CD14-positive monocyte (primary cell): ENCODE results near the gene CYB561A3. TPM values are rescaled to one million over a fixed set of nuclear protein-coding genes. Genes with fewer than 3 reads are reported as not detected.

Experiments
- DNase-seq, 3 donors: peaks; one replicate each; pipeline ENCODE4 v3.0.0-alpha.2; 2011 to 2022
- H2AFZ ChIP-seq: 2 replicates; pipeline ENCODE4 v1.6.0; 2012; ENCODE audit warnings: mild to moderate bottlenecking, low read depth, low read length, inconsistent platforms; ENCODE audit not compliant: insufficient read depth, poor library complexity, severe bottlenecking
- H3K27ac ChIP-seq, 2 donors: 1 replicate in 1 of 2; 2 replicates in 1 of 2; pipeline ENCODE4 v1.5.1; 2012 to 2013; ENCODE audit warnings: low read length in 2 of 2, control low read depth in 1 of 2, inconsistent platforms in 1 of 2, low read depth in 1 of 2, mild to moderate bottlenecking in 1 of 2
- H3K27me3 ChIP-seq, 2 donors: one replicate each; pipeline versions ENCODE4 v1.6.0 to v1.6.1; 2011 to 2013; ENCODE audit warnings: low read length in 2 of 2; ENCODE audit not compliant: control insufficient read depth in 2 of 2, insufficient read depth in 2 of 2
- H3K36me3 ChIP-seq, 2 donors: replicated peaks in 1 of 2; 1 replicate in 1 of 2; 2 replicates in 1 of 2; pipeline versions ENCODE4 v1.5.1 to v1.6.1; 2012 to 2013; ENCODE audit warnings: low read length in 2 of 2, control low read depth in 1 of 2, inconsistent platforms in 1 of 2, mild to moderate bottlenecking in 1 of 2; ENCODE audit not compliant: insufficient read depth in 2 of 2, control insufficient read depth in 1 of 2
- H3K4me1 ChIP-seq, 2 donors: 1 replicate in 1 of 2; 2 replicates in 1 of 2; pipeline versions ENCODE4 v1.5.1 to v1.6.1; 2012 to 2013; ENCODE audit warnings: low read length in 2 of 2, control low read depth in 1 of 2, inconsistent platforms in 1 of 2, mild to moderate bottlenecking in 1 of 2, moderate library complexity in 1 of 2; ENCODE audit not compliant: insufficient read depth in 2 of 2, control insufficient read depth in 1 of 2
- H3K4me2 ChIP-seq: replicated peaks from 2 replicates; pipeline ENCODE3; 2012; ENCODE audit warnings: low read length, moderate library complexity, mild to moderate bottlenecking; ENCODE audit not compliant: poor library complexity, severe bottlenecking; ENCODE audit errors: extremely low read depth
- H3K4me3 ChIP-seq, 3 experiments: fragments of 200-600 bp in 1 of 3; sonication (generic) in 1 of 3; replicated peaks in 1 of 3; 1 replicate in 2 of 3; 2 replicates in 1 of 3; pipeline ENCODE4 v1.5.1; 2011 to 2013; ENCODE audit warnings: low read length in 3 of 3, mild to moderate bottlenecking in 3 of 3, control low read depth in 2 of 3, low read depth in 2 of 3, inconsistent platforms in 1 of 3, moderate library complexity in 1 of 3
- H3K79me2 ChIP-seq: 2 replicates; pipeline ENCODE4 v1.6.0; 2012; ENCODE audit warnings: mild to moderate bottlenecking, control low read depth, inconsistent platforms, low read length, moderate library complexity; ENCODE audit not compliant: insufficient read depth
- H3K9ac ChIP-seq: 2 replicates; pipeline ENCODE4 v1.6.0; 2017; ENCODE audit warnings: low read length, mild to moderate bottlenecking; ENCODE audit not compliant: insufficient read depth, poor library complexity, severe bottlenecking
- H3K9me3 ChIP-seq, 2 donors: replicated peaks in 1 of 2; 1 replicate in 1 of 2; 2 replicates in 1 of 2; pipeline versions ENCODE4 v1.5.1 to v1.6.1; 2012 to 2013; ENCODE audit warnings: low read length in 2 of 2, control low read depth in 1 of 2; ENCODE audit not compliant: control insufficient read depth in 1 of 2, insufficient read depth in 1 of 2
- H4K20me1 ChIP-seq: 2 replicates; pipeline ENCODE4 v1.6.0; 2012; ENCODE audit warnings: mild to moderate bottlenecking, low read length, control low read depth, moderate library complexity; ENCODE audit not compliant: insufficient read depth
- H3K27ac Mint-ChIP-seq, 7 donors: one replicate each; pipeline ENCODE4 v1.8.0; 2020; ENCODE audit warnings: mild to moderate bottlenecking in 7 of 7, mixed read lengths in 7 of 7, moderate library complexity in 6 of 7, inconsistent platforms in 2 of 7
- H3K27me3 Mint-ChIP-seq, 3 donors: one replicate each; pipeline ENCODE4 v1.8.0; 2021 to 2022; ENCODE audit warnings: low read depth in 3 of 3, mild to moderate bottlenecking in 3 of 3, mixed read lengths in 3 of 3, moderate library complexity in 3 of 3, inconsistent platforms in 1 of 3
- H3K36me3 Mint-ChIP-seq, 2 donors: one replicate each; pipeline ENCODE4 v1.8.0; 2020; ENCODE audit warnings: mixed read lengths in 2 of 2, inconsistent platforms in 1 of 2, mild to moderate bottlenecking in 1 of 2
- H3K4me1 Mint-ChIP-seq: one replicate; pipeline ENCODE4 v1.8.0; 2020; ENCODE audit warnings: mild to moderate bottlenecking, mixed read lengths
- H3K4me3 Mint-ChIP-seq, 2 donors: one replicate each; pipeline ENCODE4 v1.8.0; 2020; ENCODE audit warnings: mild to moderate bottlenecking in 2 of 2, mixed read lengths in 2 of 2, moderate library complexity in 1 of 2
- H3K9me3 Mint-ChIP-seq, 7 donors: one replicate each; pipeline ENCODE4 v1.8.0; 2020 to 2022; ENCODE audit warnings: mixed read lengths in 7 of 7, mild to moderate bottlenecking in 6 of 7, moderate library complexity in 6 of 7, inconsistent platforms in 2 of 7
- CTCF ChIP-seq: fragments of 200-600 bp; IDR thresholded peaks from one replicate; pipeline ENCODE4 v1.8.0; 2022; ENCODE audit warnings: antibody characterized with exemption, mild to moderate bottlenecking
- WGBS: methylation state at CpG from one replicate; pipeline ENCODE4 v1.1.5; 2013; ENCODE audit warnings: missing lambda C conversion rate; ENCODE audit not compliant: insufficient coverage; 5-methylcytosine and 5-hydroxymethylcytosine counted together
- intact Hi-C, 2 donors: fragments of 100-400 bp; cut with micrococcal nuclease; formaldehyde crosslinking; loops; one replicate each; pipeline versions ENCODE4 v1.15.0 to v1.15.1; 2023
- polyA plus RNA-seq, 3 donors: library from polyadenylated mRNA; depleted of rRNA in 1 of 3; unstranded in 2 of 3; stranded (reverse) in 1 of 3; fragments of 300-500 nt in 2 of 3; fragments of >200 nt in 1 of 3; fragmentation: Illumina TruSeq in 2 of 3; gene quantifications; 1 replicate in 2 of 3; 2 replicates in 1 of 3; pipeline ENCODE4 v1.2.3, GENCODE V29; 2012 to 2021

The CYB561A3 gene
- polyA plus RNA-seq, 3 donors, result 79.7 to 112 (median 112) TPM

- 100% methylated on average over 1 of the region's 1 CpG for WGBS
- H4K20me1 ChIP-seq, result peaks cover 39% of the 10 kb centered on the region
- peak in 1 of 3 donors; percentile 51 for DNase-seq
- intact Hi-C loops, result no loop called here
- H3K27me3 ChIP-seq, result no peaks in the 10 kb centered on the region
- H3K27ac ChIP-seq, result peak overlapping the region in 1 of 2 donors; percentile 64
- peaks cover 59 to 96% of the 10 kb centered on the region in 2 donors for H3K36me3 ChIP-seq
- Mint-ChIP-seq H3K27ac (peak overlapping the region in 5 of 7 donors; percentile 54 to 79 (median 74)), H3K27me3 (no peaks in the 10 kb centered on the region), H3K36me3 (peaks cover 67 to 79% of the 10 kb centered on the region in 2 donors), H3K4me1 (no peaks in the 10 kb centered on the region), H3K4me3 (no peak overlapping the region), H3K9me3 (peaks cover 0 to under 1% (median 0%) of the 10 kb centered on the region in 7 donors)
- H3K4me3 ChIP-seq, result no peak overlapping the region
- H3K4me1 ChIP-seq, result no peaks in the 10 kb centered on the region
- no peak overlapping the region for H3K4me2 ChIP-seq
- H3K9ac ChIP-seq, result no peak overlapping the region
- H3K79me2 ChIP-seq, result no peaks in the 10 kb centered on the region
- H2AFZ ChIP-seq, result no peak overlapping the region
- TF ChIP-seq CTCF, result no peak
- no peaks in the 10 kb centered on the region for H3K9me3 ChIP-seq
These were observed 42.0 kb upstream of the CYB561A3 start for GRCh38 chr11:61403658-61404057.

- no peaks in the 10 kb centered on the region for H3K4me1 ChIP-seq
- H3K36me3 Mint-ChIP-seq, result peaks cover 60 to 77% of the 10 kb centered on the region in 2 donors
- WGBS, result 86% methylated on average over 1 of the region's 2 CpGs
- H3K79me2 ChIP-seq, result no peaks in the 10 kb centered on the region
- H3K36me3 ChIP-seq, result peaks cover 47 to 89% of the 10 kb centered on the region in 2 donors
- intact Hi-C loops, result no loop called here
- H3K4me1 Mint-ChIP-seq, result no peaks in the 10 kb centered on the region
- peak overlapping the region in 4 of 7 donors; percentile 29 to 70 (median 46) for H3K27ac Mint-ChIP-seq
- no peak overlapping the region for H3K4me2 ChIP-seq
- H3K27me3 Mint-ChIP-seq, result no peaks in the 10 kb centered on the region
- no peaks in the 10 kb centered on the region for H3K9me3 Mint-ChIP-seq
- H3K9me3 ChIP-seq, result no peaks in the 10 kb centered on the region
- H4K20me1 ChIP-seq, result peaks cover 25% of the 10 kb centered on the region
- no peak for DNase-seq
- no peaks in the 10 kb centered on the region for H3K27me3 ChIP-seq
- H3K4me3 Mint-ChIP-seq, result no peak overlapping the region
- no peak overlapping the region for H3K4me3 ChIP-seq
- no peak overlapping the region for H3K9ac ChIP-seq
- TF ChIP-seq CTCF, result no peak
- H2AFZ ChIP-seq, result no peak overlapping the region
- H3K27ac ChIP-seq, result peak overlapping the region in 1 of 2 donors; percentile 58
These were observed 39.9 kb upstream of the CYB561A3 start for GRCh38 chr11:61401573-61401972.
